Hepatocyte (in vitro differentiated cells): ENCODE measurements around the gene MYO1F. TPM values are rescaled to one million over a fixed set of nuclear protein-coding genes. Genes with fewer than 3 reads are reported as not detected.

Source experiments
- DNase-seq: peaks from one replicate; pipeline ENCODE4 v3.0.0-alpha.2; 2016; ENCODE audit warnings: low spot score
- H2AFZ ChIP-seq: fragments of 200-600 bp; sonication (generic); 2 replicates; pipeline ENCODE4 v1.6.0; 2016; ENCODE audit warnings: antibody characterized with exemption, mild to moderate bottlenecking
- H3K27ac ChIP-seq: fragments of 200-600 bp; sonication (generic); 2 replicates; pipeline ENCODE4 v1.5.1; 2016; ENCODE audit warnings: mild to moderate bottlenecking
- H3K27me3 ChIP-seq: fragments of 200-600 bp; sonication (generic); 2 replicates; pipeline ENCODE4 v1.6.1; 2016
- H3K36me3 ChIP-seq: fragments of 200-600 bp; sonication (generic); replicated peaks from 2 replicates; pipeline ENCODE4 v1.5.1; 2016; ENCODE audit warnings: low read depth; ENCODE audit not compliant: insufficient read depth
- H3K4me1 ChIP-seq: fragments of 200-600 bp; sonication (generic); 2 replicates; pipeline ENCODE4 v1.5.1; 2016; ENCODE audit warnings: mild to moderate bottlenecking, moderate library complexity; ENCODE audit not compliant: insufficient read depth
- H3K4me2 ChIP-seq: fragments of 200-600 bp; sonication (generic); 2 replicates; pipeline ENCODE4 v1.6.0; 2016
- H3K4me3 ChIP-seq: fragments of 200-600 bp; sonication (generic); 2 replicates; pipeline ENCODE4 v1.5.1; 2016; ENCODE audit warnings: mild to moderate bottlenecking
- H3K79me2 ChIP-seq: fragments of 200-600 bp; sonication (generic); 2 replicates; pipeline ENCODE4 v1.6.0; 2017; ENCODE audit warnings: mild to moderate bottlenecking
- H3K9me2 ChIP-seq: fragments of 200-600 bp; sonication (generic); replicated peaks from 2 replicates; pipeline ENCODE4 v1.6.0; 2017; ENCODE audit warnings: mild to moderate bottlenecking; ENCODE audit not compliant: insufficient read depth
- H3K9me3 ChIP-seq: fragments of 200-600 bp; sonication (generic); 2 replicates; pipeline ENCODE4 v1.5.1; 2016; ENCODE audit warnings: low read depth, mild to moderate bottlenecking
- H4K20me1 ChIP-seq: fragments of 200-600 bp; sonication (generic); 2 replicates; pipeline ENCODE4 v1.6.0; 2016; ENCODE audit warnings: mild to moderate bottlenecking; ENCODE audit not compliant: insufficient read depth, poor library complexity, severe bottlenecking
- CTCF ChIP-seq: fragments of 200-600 bp; sonication (generic); IDR thresholded peaks from 2 replicates; pipeline ENCODE4 v1.5.1; 2016; ENCODE audit warnings: antibody characterized with exemption, mild to moderate bottlenecking; ENCODE audit not compliant: poor library complexity
- EZH2 ChIP-seq: fragments of 200-600 bp; sonication (generic); IDR thresholded peaks from 2 replicates; pipeline ENCODE4 v1.6.1; 2016; ENCODE audit warnings: antibody characterized with exemption, mild to moderate bottlenecking, borderline replicate concordance
- EZH2phosphoT487 ChIP-seq: fragments of 200-600 bp; sonication (generic); IDR thresholded peaks from one replicate; pipeline ENCODE4 v1.6.1; 2018; ENCODE audit warnings: antibody characterized with exemption, mild to moderate bottlenecking, low read depth, moderate library complexity; ENCODE audit not compliant: unreplicated experiment, severe bottlenecking
- WGBS: methylation state at CpG from one replicate; pipeline ENCODE4 v1.1.6; 2016; ENCODE audit warnings: low lambda C conversion rate; ENCODE audit errors: missing lambda C conversion rate; 5-methylcytosine and 5-hydroxymethylcytosine counted together
- polyA plus RNA-seq: library from polyadenylated mRNA; unstranded; fragments of >200 nt; fragmentation: Nextera tagmentation; extraction: Ambion mirVana; gene quantifications from 2 replicates; pipeline ENCODE4 v1.2.1, GENCODE V29; 2016
- total RNA-seq: library from RNA; depleted of rRNA; stranded (reverse); fragments of >200 nt; gene quantifications from 2 replicates; pipeline ENCODE4 v1.2.3, GENCODE V29; 2014

MYO1F gene
- total and polyA plus RNA-seq, 2 experiments from 2014 or later, result 0.13 to 1.0 TPM

GRCh38 chr19:8483165-8483564 is 94.1 kb downstream of the MYO1F start:
- H3K27me3 ChIP-seq, result no peaks in the 10 kb centered on the region
- no peaks in the 10 kb centered on the region for H3K36me3 ChIP-seq

GRCh38 chr19:8482696-8483095 is 94.5 kb downstream of the MYO1F start:
- Histone ChIP-seq H3K4me3 (no peak overlapping the region), H3K79me2 (peaks cover 63% of the 10 kb centered on the region), H4K20me1 (peaks cover 67% of the 10 kb centered on the region), H3K9me3 (no peaks in the 10 kb centered on the region), H3K4me1 (no peaks in the 10 kb centered on the region), H3K27me3 (no peaks in the 10 kb centered on the region), H2AFZ (no peak overlapping the region), H3K27ac (peak overlapping the region; percentile 62), H3K9me2 (no peaks in the 10 kb centered on the region), H3K36me3 (no peaks in the 10 kb centered on the region), H3K4me2 (no peak overlapping the region)
- TF ChIP-seq CTCF, result no peak
- TF ChIP-seq EZH2, result no peak
- TF ChIP-seq EZH2phosphoT487, result no peak
- 94% methylated on average over 10 of the region's 11 CpGs for WGBS
- DNase-seq, result no peak

More at GRCh38 chr19:8483165-8483564, 94.1 kb downstream of the MYO1F start:
- WGBS, result 90% methylated on average over 8 of the region's 8 CpGs
- no peaks in the 10 kb centered on the region for H3K9me2 ChIP-seq
- no peaks in the 10 kb centered on the region for H3K4me1 ChIP-seq
- H3K4me3 ChIP-seq, result no peak overlapping the region
- H4K20me1 ChIP-seq, result peaks cover 62% of the 10 kb centered on the region
- H3K4me2 ChIP-seq, result no peak overlapping the region
- TF ChIP-seq CTCF, result no peak
- no peak for TF ChIP-seq EZH2
- TF ChIP-seq EZH2phosphoT487, result no peak
- no peak for DNase-seq
- no peak overlapping the region for H2AFZ ChIP-seq
- H3K79me2 ChIP-seq, result peaks cover 58% of the 10 kb centered on the region
- H3K27ac ChIP-seq, result peak overlapping the region; percentile 62
- H3K9me3 ChIP-seq, result no peaks in the 10 kb centered on the region

GRCh38 chr19:8481616-8482015 is 95.6 kb downstream of the MYO1F start:
- no peaks in the 10 kb centered on the region for H3K4me1 ChIP-seq

More at GRCh38 chr19:8481616-8482015, 95.6 kb downstream of the MYO1F start:
- 91% methylated on average over 6 of the region's 6 CpGs for WGBS
- no peak overlapping the region for H3K4me2 ChIP-seq
- peaks cover 70% of the 10 kb centered on the region for H4K20me1 ChIP-seq
- TF ChIP-seq CTCF, result no peak
- no peak for TF ChIP-seq EZH2phosphoT487
- TF ChIP-seq EZH2, result no peak
- no peaks in the 10 kb centered on the region for H3K9me2 ChIP-seq
- DNase-seq, result no peak
- H3K9me3 ChIP-seq, result no peaks in the 10 kb centered on the region
- peaks cover 73% of the 10 kb centered on the region for H3K79me2 ChIP-seq
- H3K27me3 ChIP-seq, result no peaks in the 10 kb centered on the region
- no peaks in the 10 kb centered on the region for H3K36me3 ChIP-seq
- no peak overlapping the region for H3K27ac ChIP-seq
- no peak overlapping the region for H3K4me3 ChIP-seq
- no peak overlapping the region for H2AFZ ChIP-seq
